Glomerular visceral epithelial cell (primary cell): ENCODE data around the gene PRKCB.

Experiments used
- DNase-seq: peaks from one replicate; pipeline ENCODE4 v3.0.0-alpha.2; 2016; ENCODE audit errors: extremely low spot score

The PRKCB gene

GRCh38 chr16:24041834-24042631, 206.2 kb downstream of the PRKCB start:
- DNase-seq = peak; percentile 46

GRCh38 chr16:24044467-24044866, 208.7 kb downstream of the PRKCB start:
- DNase-seq = no peak

GRCh38 chr16:24045641-24046040, 209.9 kb downstream of the PRKCB start:
- DNase-seq = no peak

DNA sequence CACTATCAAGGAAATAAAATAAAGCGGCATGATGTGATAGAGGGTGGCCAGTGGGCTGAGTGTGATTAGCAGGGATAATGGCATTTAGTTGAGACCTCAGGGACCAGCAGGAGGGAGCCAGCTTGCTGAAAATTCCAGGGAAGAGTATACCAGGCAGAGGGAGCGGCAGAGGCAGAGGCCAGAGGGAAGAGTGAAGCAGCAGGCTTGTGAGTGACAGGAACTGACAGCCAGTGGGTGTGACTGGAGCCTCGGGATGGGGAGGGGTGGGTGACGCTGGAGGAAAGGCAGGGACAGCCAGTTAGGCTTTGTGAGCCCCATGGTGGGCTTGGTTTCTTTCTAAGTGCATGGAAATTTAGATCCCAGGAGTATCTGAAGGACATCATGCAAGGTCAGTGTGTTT, 210.7 kb downstream of the PRKCB start:
- DNase-seq = no peak

DNA sequence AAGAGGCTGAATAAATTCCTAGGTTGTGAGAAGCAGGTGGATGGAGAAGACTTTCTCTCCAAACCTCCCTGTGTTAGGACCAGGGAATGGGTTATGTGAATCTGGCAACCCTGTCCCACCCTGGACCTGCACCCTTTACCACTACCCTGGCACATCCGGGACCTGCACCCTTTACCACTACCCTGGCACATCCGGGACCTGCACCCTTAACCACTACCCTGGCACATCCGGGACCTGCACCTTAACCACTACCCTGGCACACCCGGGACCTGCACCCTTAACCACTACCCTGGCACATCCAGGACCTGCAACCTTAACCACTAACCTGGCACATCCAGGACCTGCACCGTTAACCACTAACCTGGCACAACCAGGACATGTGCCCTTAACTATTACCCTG, 213.3 kb downstream of the PRKCB start:
- no peak for DNase-seq

- DNase-seq = no peak
These were observed 215.3 kb downstream of the PRKCB start for GRCh38 chr16:24051125-24051524.

DNA sequence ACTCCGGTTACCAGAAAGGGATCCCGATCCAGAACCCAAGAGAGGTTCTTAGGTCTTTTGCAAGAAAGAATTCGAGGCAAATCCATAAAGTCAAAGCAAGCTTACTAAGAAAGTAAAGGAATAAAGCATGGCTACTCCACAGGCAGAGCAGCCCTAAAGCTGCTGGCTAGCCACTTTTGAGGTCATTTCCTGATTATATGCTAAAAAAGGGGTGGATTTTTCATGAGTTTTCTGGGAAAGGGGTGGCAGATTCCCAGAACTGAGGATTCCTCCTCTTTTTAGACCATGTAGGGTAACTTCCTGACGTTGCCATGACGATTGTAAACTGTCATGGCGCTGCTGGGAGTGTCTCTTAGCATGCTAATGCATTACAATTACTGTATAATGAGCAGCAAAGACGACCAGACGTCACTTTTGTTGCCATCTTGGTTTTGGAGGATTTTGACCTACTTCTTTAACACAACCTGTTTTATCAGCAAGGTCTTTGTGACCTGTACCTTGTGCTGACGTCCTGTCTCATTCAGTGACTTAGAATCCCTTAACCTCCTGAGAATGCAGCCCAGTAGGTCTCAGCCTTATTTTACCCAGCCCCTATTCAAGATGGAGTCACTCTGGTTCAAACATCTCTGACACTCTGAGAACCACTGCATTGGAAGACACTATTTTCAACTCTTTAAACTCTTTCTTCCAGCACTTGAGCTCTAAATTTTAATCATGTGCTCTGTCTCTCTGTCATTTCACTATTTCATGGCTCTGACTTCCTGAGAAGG, 216.7 kb downstream of the PRKCB start:
- no peak for DNase-seq

DNA sequence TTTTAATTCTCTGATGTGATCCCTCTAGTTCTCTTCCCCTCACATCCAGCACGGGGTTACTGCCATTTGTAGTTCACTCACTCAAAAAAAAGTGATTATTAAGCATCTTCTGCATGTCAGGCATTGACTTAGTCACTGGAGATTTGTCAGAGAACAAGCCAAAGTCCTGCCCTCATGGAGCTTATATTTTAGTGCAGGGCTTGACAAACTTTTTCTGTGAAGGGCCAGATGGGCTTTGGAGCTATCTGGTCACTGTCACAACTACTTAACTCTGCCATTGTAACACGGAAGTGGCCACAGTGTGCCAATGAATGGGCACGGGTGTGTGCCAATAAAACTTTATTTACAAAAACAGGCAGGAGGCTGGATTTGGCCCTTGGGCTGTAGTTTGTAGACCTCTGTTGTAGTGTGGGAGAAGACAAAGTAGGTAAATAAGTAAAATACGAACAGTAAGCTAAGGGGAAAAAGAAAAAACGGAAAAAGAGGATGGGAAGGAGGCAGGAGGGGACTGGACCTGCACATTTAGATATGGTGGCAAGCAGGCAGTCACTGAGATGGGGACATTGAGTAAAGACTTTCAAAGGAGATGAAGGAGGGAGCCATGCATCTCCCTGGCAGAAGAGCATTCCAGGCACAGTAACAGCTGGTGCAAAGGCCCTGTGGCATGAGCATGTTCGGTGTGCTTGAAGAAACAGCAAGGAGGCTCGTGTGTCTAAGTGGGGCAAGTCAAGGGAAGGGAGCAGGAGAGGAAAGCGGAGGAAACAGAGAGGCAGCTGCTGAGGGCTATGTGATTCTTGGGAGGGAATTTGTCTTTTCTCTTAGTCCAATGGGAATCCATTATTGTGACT, 217.5 kb downstream of the PRKCB start:
- no peak for DNase-seq

- no peak for DNase-seq
These were observed 219.1 kb downstream of the PRKCB start for GRCh38 chr16:24054741-24055491.

- DNase-seq = no peak
These were observed 226.6 kb downstream of the PRKCB start for GRCh38 chr16:24062270-24062817.

DNA sequence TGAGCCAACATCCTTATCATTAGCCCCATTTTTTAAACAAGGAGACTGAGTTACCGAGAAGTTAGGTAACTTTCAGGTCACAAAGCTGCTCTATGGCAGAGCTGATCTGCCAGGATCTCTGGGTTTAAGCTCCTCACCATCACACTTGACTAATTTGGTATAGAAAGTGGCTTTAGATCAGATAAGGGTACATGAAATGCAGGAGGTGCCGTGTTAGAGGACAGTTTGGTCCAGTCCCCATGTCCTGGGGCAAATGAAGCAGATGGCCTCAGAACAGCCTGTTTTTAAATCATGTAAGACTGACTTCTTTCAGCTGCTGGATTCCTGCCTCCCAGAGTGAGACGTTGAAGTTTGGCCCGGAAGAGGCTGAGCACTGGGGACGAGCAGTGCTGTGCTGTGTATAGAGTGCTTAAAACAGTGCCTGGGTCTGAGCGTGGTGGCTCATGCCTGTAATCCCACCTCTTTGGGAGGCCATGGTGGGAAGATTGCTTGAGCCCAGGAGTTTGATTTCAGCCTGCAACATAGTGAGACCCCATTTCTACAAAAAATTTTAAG, 233.3 kb downstream of the PRKCB start:
- DNase-seq = no peak

- DNase-seq = no peak
These were observed 235.1 kb downstream of the PRKCB start for GRCh38 chr16:24070851-24071250.

- no peak for DNase-seq
These were observed 236.0 kb downstream of the PRKCB start for GRCh38 chr16:24071666-24072360.

- DNase-seq = no peak
These were observed 237.5 kb downstream of the PRKCB start for GRCh38 chr16:24073321-24073720.

GRCh38 chr16:24074574-24074973, 238.8 kb downstream of the PRKCB start:
- DNase-seq = no peak

- DNase-seq = no peak
These were observed 239.5 kb downstream of the PRKCB start for GRCh38 chr16:24075302-24075701.

- no peak for DNase-seq
These were observed 240.3 kb downstream of the PRKCB start for GRCh38 chr16:24075931-24076716.

DNA sequence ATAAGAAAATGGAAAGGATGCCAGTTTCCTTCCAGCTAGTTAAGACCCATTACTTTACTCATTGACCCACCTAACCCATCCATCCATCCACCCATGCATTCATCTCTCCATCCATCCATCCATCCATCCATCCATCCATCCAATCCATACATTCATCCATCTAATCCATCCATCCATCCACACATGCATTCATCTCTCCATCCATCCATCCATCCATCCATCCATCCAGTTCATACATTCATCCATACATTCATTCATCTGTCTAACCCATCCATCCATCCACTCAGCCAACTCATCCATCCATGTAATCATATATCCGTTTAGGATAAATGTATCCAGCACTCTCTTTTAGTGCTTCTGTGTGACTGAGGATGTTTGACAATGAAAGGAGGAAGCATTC, 241.5 kb downstream of the PRKCB start:
- no peak for DNase-seq

GRCh38 chr16:24077966-24078365, 242.2 kb downstream of the PRKCB start:
- no peak for DNase-seq

GRCh38 chr16:24085666-24086065, 249.9 kb downstream of the PRKCB start:
- no peak for DNase-seq
